ENCODE data around the gene AK8.

The AK8 gene

GRCh38 chr9:132861666-132862065 is 16.4 kb downstream of the AK8 start (continued):
- no peak for TF ChIP-seq TSHZ2 (CRISPR knock-in tag; IDR thresholded peaks at IDR 0.05)
- no peak for TF ChIP-seq TCF4 (CRISPR knock-in tag; IDR thresholded peaks at IDR 0.05; ENCODE audit: borderline replicate concordance)
- no peak for TF ChIP-seq GLIS3 (CRISPR knock-in tag; IDR thresholded peaks at IDR 0.05)
- TF ChIP-seq PPARA (CRISPR knock-in tag; IDR thresholded peaks at IDR 0.05; ENCODE audit: borderline replicate concordance): no peak
- no peak for TF ChIP-seq OSR1 (CRISPR knock-in tag; IDR thresholded peaks at IDR 0.05)
- no peak for TF ChIP-seq BACH2 (CRISPR knock-in tag; IDR thresholded peaks at IDR 0.05; ENCODE audit: borderline replicate concordance)
- no peak for TF ChIP-seq ZNF8 (CRISPR knock-in tag; IDR thresholded peaks at IDR 0.05)
- no peak for TF ChIP-seq TOX (CRISPR knock-in tag; IDR thresholded peaks at IDR 0.05; ENCODE audit: borderline replicate concordance)
- TF ChIP-seq ZNF565 (CRISPR knock-in tag; conservative IDR thresholded peaks at IDR 0.05; ENCODE audit: low read depth): no peak
- TF ChIP-seq RARB (CRISPR knock-in tag; IDR thresholded peaks at IDR 0.05): no peak

GRCh38 chr9:132858751-132859150 is 19.3 kb downstream of the AK8 start:
- TF ChIP-seq CSRNP3 (CRISPR knock-in tag; IDR thresholded peaks at IDR 0.05) (no peak), CSDC2 (CRISPR knock-in tag; IDR thresholded peaks at IDR 0.05) (no peak), TSHZ2 (CRISPR knock-in tag; IDR thresholded peaks at IDR 0.05) (no peak), OSR1 (CRISPR knock-in tag; IDR thresholded peaks at IDR 0.05) (no peak), ZNF565 (CRISPR knock-in tag; conservative IDR thresholded peaks at IDR 0.05; ENCODE audit: low read depth) (no peak), ZC3H10 (CRISPR knock-in tag; IDR thresholded peaks at IDR 0.05) (no peak), ZNF8 (CRISPR knock-in tag; IDR thresholded peaks at IDR 0.05) (no peak), PATZ1 (CRISPR knock-in tag; IDR thresholded peaks at IDR 0.05; ENCODE audit: borderline replicate concordance) (no peak), SNAI2 (CRISPR knock-in tag; IDR thresholded peaks at IDR 0.05) (no peak), ESRRG (CRISPR knock-in tag; IDR thresholded peaks at IDR 0.05) (no peak), ZFP30 (CRISPR knock-in tag; IDR thresholded peaks at IDR 0.05) (no peak), POU6F1 (CRISPR knock-in tag; IDR thresholded peaks at IDR 0.05; ENCODE audit: borderline replicate concordance, low read depth) (no peak), TOX (CRISPR knock-in tag; IDR thresholded peaks at IDR 0.05; ENCODE audit: borderline replicate concordance) (no peak), PPARA (CRISPR knock-in tag; IDR thresholded peaks at IDR 0.05; ENCODE audit: borderline replicate concordance) (no peak), TCF4 (CRISPR knock-in tag; IDR thresholded peaks at IDR 0.05; ENCODE audit: borderline replicate concordance) (no peak), ZNF70 (CRISPR knock-in tag; IDR thresholded peaks at IDR 0.05) (no peak), ARNTL (CRISPR knock-in tag; IDR thresholded peaks at IDR 0.05; ENCODE audit: borderline replicate concordance, low read depth) (no peak)
- TF ChIP-seq, protein P1, sequence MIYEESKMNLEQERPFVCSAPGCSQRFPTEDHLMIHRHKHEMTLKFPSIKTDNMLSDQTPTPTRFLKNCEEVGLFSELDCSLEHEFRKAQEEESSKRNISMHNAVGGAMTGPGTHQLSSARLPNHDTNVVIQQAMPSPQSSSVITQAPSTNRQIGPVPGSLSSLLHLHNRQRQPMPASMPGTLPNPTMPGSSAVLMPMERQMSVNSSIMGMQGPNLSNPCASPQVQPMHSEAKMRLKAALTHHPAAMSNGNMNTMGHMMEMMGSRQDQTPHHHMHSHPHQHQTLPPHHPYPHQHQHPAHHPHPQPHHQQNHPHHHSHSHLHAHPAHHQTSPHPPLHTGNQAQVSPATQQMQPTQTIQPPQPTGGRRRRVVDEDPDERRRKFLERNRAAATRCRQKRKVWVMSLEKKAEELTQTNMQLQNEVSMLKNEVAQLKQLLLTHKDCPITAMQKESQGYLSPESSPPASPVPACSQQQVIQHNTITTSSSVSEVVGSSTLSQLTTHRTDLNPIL (CRISPR knock-in tag; IDR thresholded peaks at IDR 0.05; ENCODE audit: low read depth): no peak
- ATAC-seq: no peak

Data from SK-N-SH treated with all-trans-retinoic acid at 6 μM for 48 hours (cell line).